ENCODE results near the gene PRXL2A.
A peak's percentile ranks its signal among the peaks of the same experiment; 100 is the strongest.

- peak in 1 of 2 donors; percentile 8 for TF ChIP-seq CTCF (conservative IDR thresholded peaks at IDR 0.05 in 1 of 2, IDR thresholded peaks at IDR 0.05 in 1 of 2; ENCODE audit: extremely low read depth in 1 of 2, insufficient read depth in 1 of 2, low read depth in 1 of 2, low read length in 2 of 2)
- TF ChIP-seq EZH2 (IDR thresholded peaks at IDR 0.05; ENCODE audit: borderline replicate concordance, low read length), result no peak
Observed at GRCh38 chr10:80459047-80459865, 50.9 kb downstream of the PRXL2A start.
